Lower lobe of right lung (tissue), 2 donors: Measurements from ENCODE around the gene MISP3. TPM values are rescaled to one million over a fixed set of nuclear protein-coding genes. Genes with fewer than 3 reads are reported as not detected.

Experiments
- ATAC-seq, 2 donors: fragments of 200-7000 bp; cut with Tn5 transposase; one replicate each; pipeline ENCODE4 v1.9.1; 2020 to 2022; ENCODE audit warnings: mild to moderate bottlenecking in 2 of 2, moderate library complexity in 2 of 2
- DNase-seq: peaks from one replicate; pipeline ENCODE4 v3.0.0-alpha.2; 2020
- H3K27ac ChIP-seq: fragments of 200-600 bp; one replicate; pipeline ENCODE4 v1.8.0; 2022
- H3K27me3 ChIP-seq: fragments of 200-600 bp; one replicate; pipeline ENCODE4 v1.8.0; 2022; ENCODE audit warnings: low read depth
- H3K36me3 ChIP-seq: fragments of 200-600 bp; one replicate; pipeline ENCODE4 v1.8.0; 2022; ENCODE audit warnings: mild to moderate bottlenecking
- H3K4me1 ChIP-seq: fragments of 200-600 bp; one replicate; pipeline ENCODE4 v1.8.0; 2022
- H3K4me3 ChIP-seq: fragments of 200-600 bp; one replicate; pipeline ENCODE4 v1.8.0; 2022; ENCODE audit warnings: mild to moderate bottlenecking
- H3K9me3 ChIP-seq: fragments of 200-600 bp; one replicate; pipeline ENCODE4 v1.8.0; 2022
- intact Hi-C: fragments of 100-400 bp; cut with DNase I; formaldehyde crosslinking; loops from one replicate; pipeline ENCODE4 v1.11.0; 2022
- total RNA-seq: library from RNA; stranded (reverse); fragmentation: NEBNext Ultra II Directional; extraction: Animal tissue kit (Norgen Biotek cat#: 25700); gene quantifications from one replicate; pipeline ENCODE4 v1.2.1, GENCODE V29; 2021
- TF ChIP-seq, protein P1 (sequence below): fragments of 200-600 bp; IDR thresholded peaks from one replicate; pipeline ENCODE4 v1.8.0; 2022; ENCODE audit warnings: antibody characterized with exemption, mild to moderate bottlenecking
- donor health status: DM: no; HTN: yes; CAD: no; lungs with severe emphysema.

Gene MISP3
- total RNA-seq, 1 donor from 2014 or later, result 7.1 TPM

- Histone ChIP-seq H3K27me3 (no peaks in the 10 kb centered on the region), H3K4me3 (no peak overlapping the region), H3K9me3 (no peaks in the 10 kb centered on the region), H3K4me1 (no peaks in the 10 kb centered on the region), H3K27ac (no peak overlapping the region), H3K36me3 (peaks cover 76% of the 10 kb centered on the region)
- intact Hi-C loops, result no loop called here
- no peak for ATAC-seq
- DNase-seq, result no peak
- TF ChIP-seq, protein P1, sequence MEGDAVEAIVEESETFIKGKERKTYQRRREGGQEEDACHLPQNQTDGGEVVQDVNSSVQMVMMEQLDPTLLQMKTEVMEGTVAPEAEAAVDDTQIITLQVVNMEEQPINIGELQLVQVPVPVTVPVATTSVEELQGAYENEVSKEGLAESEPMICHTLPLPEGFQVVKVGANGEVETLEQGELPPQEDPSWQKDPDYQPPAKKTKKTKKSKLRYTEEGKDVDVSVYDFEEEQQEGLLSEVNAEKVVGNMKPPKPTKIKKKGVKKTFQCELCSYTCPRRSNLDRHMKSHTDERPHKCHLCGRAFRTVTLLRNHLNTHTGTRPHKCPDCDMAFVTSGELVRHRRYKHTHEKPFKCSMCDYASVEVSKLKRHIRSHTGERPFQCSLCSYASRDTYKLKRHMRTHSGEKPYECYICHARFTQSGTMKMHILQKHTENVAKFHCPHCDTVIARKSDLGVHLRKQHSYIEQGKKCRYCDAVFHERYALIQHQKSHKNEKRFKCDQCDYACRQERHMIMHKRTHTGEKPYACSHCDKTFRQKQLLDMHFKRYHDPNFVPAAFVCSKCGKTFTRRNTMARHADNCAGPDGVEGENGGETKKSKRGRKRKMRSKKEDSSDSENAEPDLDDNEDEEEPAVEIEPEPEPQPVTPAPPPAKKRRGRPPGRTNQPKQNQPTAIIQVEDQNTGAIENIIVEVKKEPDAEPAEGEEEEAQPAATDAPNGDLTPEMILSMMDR, result no peak
These were observed 33.1 kb downstream of the MISP3 start for GRCh38 chr19:14105680-14106079.

- DNase-seq (no peak), ATAC-seq (peak; percentile 11 to 14)
- Histone ChIP-seq H3K27ac (no peak overlapping the region), H3K9me3 (no peaks in the 10 kb centered on the region), H3K36me3 (peaks cover 65% of the 10 kb centered on the region), H3K4me3 (no peak overlapping the region), H3K4me1 (peaks cover 2% of the 10 kb centered on the region), H3K27me3 (no peaks in the 10 kb centered on the region)
- TF ChIP-seq, protein P1, result no peak
- intact Hi-C loops, result no loop called here
These were observed 34.3 kb downstream of the MISP3 start for GRCh38 chr19:14106840-14107239.

DNA sequence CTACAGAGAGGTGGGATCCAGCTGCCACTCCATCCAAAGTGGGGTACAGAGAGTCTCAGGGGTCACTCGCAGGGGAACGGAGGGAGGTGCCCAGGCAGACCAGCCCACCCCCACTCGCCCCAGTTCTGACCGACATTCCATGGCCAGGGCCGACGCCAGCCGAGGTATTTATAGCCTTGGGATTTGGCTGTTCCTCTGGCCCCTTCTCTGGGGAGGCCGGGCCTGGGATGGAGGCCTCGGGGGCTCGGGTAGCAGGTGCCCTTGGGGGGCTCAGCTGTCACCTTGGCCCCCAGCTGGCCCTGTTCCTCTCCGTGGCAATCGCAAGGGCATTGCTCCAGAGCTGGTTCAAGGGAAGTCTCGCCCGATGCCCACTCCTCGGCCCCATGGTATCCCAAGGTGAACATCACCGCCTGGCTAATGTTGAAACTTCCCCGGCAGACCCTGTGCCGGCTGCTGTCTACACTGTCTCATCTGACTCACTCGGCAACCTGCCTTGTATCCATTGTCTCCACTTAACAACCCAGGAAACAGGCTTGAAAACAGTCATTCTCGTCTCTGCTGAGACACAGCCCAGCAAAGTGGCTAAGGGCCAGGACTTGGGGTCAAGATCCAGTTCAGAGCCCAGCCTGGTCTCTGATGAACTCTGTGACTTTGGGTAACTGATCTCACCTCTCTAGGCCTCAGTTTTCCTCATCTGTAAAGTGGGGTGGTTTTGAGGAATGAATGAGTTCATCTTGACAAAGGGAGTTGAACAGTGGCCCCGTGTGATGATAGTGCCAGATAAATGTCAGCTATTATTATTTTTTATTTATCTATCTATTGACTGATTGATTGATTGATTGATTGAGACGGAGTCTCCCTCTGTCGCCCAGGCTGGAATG lies 35.2 kb downstream of the MISP3 start:
- Histone ChIP-seq H3K27ac (no peak overlapping the region), H3K27me3 (no peaks in the 10 kb centered on the region), H3K36me3 (peaks cover 55% of the 10 kb centered on the region), H3K4me1 (peaks cover 12% of the 10 kb centered on the region), H3K4me3 (no peak overlapping the region), H3K9me3 (no peaks in the 10 kb centered on the region)
- intact Hi-C loops, result no loop called here
- DNase-seq (no peak), ATAC-seq (no peak)
- TF ChIP-seq, protein P1, result no peak

- H3K4me3 ChIP-seq, result no peak overlapping the region
- intact Hi-C loops, result no loop called here
- H3K36me3 ChIP-seq, result peaks cover 30% of the 10 kb centered on the region
- H3K27me3 ChIP-seq, result no peaks in the 10 kb centered on the region
- TF ChIP-seq, protein P1, result no peak
- peaks cover 40% of the 10 kb centered on the region for H3K4me1 ChIP-seq
- no peak for DNase-seq
- H3K9me3 ChIP-seq, result no peaks in the 10 kb centered on the region
- H3K27ac ChIP-seq, result no peak overlapping the region
- ATAC-seq, result no peak
These were observed 38.1 kb downstream of the MISP3 start for GRCh38 chr19:14110650-14111049.

GRCh38 chr19:14111486-14111885 lies 38.9 kb downstream of the MISP3 start:
- H3K4me3 ChIP-seq, result no peak overlapping the region
- intact Hi-C loops, result no loop called here
- H3K27ac ChIP-seq, result no peak overlapping the region
- ATAC-seq (no peak), DNase-seq (no peak)
- H3K27me3 ChIP-seq, result no peaks in the 10 kb centered on the region
- H3K9me3 ChIP-seq, result no peaks in the 10 kb centered on the region
- TF ChIP-seq, protein P1, result no peak
- H3K4me1 ChIP-seq, result peaks cover 49% of the 10 kb centered on the region
- H3K36me3 ChIP-seq, result peaks cover 22% of the 10 kb centered on the region
